HG02840 (cell line): ENCODE data around the gene OBSCN.
"Not testable (repeated sequence)": the region's sequence is repeated elsewhere in the genome, so short reads cannot be mapped to it uniquely, and the experiment has no call there.

ENCODE experiments used
- ATAC-seq: cut with Tn5 transposase; IDR thresholded peaks from one replicate; pipeline ENCODE4 v1.9.1; 2021; ENCODE audit warnings: mild to moderate bottlenecking, moderate library complexity, moderate number of reproducible peaks; ENCODE audit not compliant: unreplicated experiment, low FRiP score

The OBSCN gene

DNA sequence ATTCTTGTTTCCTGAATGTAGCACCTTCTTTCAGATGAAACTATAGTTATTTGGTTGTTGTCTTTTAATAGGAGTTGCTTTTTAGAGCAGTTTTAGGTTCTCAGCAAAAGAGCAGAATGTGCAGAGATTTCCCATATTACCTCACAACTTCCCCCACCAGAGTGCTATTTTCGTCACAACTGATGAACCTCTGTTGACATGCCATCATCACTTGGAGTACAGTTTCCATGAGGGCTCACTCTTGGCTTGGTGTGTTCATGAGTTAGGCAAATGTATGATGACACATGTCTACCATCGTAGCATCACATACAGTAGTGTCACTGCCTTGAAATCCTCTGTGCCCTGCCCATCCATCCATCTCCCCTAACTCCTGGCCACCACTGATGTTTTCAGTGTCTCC, 38.5 kb upstream of the OBSCN start:
- no peak for ATAC-seq

DNA sequence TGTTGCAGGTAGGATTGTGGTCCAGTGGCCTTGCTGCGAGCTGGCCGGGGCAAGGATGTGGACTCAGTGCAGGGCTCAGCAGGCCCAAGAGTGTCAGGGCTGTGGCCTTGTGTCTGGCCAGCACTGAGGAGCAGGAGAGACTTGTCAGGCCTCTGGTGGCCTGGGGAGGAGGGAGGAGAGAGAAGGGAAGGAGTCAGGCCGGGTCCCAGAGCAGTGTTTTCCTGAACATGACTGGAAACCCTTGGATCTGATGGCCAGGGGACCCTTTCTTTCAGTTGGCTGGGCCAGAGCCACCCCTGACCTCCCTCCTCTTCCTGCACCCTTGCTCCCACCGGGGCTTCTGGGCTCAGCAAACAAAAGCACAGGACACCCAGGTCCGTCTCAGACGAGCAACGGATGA, 37.2 kb upstream of the OBSCN start:
- no peak for ATAC-seq

DNA sequence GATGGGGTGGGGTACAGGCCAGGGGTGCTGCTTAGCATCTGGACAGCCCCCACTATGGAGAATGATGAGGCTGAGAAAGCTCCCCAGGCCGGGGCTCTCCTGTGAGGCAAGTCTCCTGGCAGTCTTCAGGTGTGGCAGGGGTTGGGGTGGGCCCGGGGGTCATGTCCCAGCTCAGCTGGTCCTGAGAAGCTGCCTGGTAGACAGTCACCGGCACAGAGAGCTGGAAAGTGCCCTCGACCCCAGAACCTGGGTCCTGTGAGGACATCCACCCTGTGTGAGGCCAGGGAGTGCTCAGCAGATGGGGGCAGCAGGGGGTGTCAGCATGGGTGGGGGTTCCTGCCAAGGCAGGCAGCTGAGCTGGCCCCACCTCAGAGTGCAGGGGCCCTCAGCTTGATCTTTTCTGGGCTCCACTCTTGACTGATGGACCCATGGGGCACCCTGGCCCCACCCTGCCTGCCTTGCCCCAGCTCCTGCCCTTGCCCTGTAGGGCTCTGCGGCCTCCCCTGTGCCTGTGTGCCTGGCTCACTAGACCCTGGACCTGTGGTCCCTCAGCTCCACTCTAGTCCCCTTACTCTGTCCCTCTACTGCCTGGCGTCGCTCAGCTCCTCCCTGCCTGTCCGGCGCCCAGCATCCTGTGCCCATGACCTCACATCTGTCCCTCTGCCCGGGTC, 36.5 kb upstream of the OBSCN start:
- no peak for ATAC-seq

DNA sequence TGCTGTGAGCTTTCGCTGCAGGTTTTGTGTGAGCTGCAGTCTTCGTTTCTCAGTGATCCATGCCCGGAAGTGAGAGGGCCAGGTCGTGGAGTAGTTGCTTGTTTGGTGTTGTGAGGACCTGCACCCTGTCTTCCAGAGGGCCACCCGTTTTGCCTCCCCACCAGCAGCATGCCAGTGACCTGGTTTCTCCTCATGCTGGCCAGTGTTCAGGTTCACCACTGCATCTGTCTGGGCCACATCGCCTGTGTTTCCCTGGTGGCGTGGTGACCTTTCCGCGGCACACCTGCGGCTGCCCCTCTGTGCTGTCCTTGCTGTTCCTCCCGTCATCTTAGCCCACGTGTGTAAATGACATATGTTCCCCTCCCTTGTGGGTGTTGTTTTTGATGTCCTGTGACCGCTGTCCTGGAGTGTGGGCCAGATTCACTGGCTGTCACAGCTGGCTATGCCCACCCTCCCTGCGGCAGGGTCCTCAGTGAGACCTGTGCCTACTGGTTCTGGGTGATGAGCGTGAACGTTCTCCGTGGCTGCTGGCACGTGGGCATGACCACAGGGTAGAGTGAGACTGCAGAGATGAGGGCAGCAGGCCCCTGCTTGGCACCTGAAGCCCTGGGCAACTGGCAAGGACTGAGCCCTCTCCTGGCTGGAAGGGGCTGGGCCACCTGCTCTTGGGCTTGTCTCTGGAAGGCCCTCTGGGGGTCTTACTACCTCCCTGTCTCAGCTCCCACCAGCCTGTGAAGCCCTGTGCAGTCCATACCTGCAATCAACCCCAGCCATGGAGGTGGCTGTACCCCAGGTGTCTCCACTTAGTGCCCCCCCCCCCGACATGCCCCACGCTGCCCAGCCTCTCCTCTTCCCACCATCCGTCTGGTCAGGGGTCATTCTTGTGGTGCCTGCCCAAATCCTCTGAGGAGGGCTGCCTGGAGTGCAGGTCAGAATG, 35.0 kb upstream of the OBSCN start:
- ATAC-seq = no peak

DNA sequence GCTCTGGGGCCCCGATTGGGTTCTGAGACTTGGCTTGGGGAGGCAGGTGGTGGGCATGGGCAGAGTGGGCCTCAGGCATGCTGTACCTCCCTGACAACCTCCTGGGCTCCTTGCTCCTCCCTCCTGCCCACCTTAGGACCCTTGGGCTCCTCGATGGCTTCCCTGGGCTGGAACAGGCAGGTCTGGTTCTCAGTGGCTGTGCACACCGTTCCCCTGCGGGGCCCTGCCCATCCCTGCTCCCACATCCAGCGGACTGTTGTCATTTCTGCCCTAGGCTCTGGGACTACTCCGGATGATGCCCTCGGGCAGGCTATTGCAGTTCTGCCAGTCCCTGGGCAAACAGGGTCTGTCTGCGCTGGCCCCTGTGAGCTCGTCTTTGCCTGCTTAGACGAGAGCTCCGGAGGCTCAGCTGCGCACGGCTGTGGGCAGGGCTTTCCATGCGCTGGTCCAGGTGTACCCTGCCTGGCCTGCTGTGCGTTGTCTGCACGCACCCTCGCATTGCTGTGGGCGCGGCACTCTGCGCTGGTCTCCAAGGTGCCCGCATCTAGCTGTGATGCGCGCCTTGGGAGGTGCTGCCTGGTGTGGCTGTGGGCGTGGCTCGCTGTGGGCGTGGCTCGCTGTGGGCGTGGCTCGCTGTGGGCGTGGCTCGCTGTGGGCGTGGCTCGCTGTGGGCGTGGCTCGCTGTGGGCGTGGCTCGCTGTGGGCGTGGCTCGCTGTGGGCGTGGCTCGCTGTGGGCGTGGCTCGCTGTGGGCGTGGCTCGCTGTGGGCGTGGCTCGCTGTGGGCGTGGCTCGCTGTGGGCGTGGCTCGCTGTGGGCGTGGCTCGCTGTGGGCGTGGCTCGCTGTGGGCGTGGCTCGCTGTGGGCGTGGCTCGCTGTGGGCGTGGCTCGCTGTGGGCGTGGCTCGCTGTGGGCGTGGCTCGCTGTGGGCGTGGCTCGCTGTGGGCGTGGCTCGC, 34.0 kb upstream of the OBSCN start:
- not testable (repeated sequence) for ATAC-seq

DNA sequence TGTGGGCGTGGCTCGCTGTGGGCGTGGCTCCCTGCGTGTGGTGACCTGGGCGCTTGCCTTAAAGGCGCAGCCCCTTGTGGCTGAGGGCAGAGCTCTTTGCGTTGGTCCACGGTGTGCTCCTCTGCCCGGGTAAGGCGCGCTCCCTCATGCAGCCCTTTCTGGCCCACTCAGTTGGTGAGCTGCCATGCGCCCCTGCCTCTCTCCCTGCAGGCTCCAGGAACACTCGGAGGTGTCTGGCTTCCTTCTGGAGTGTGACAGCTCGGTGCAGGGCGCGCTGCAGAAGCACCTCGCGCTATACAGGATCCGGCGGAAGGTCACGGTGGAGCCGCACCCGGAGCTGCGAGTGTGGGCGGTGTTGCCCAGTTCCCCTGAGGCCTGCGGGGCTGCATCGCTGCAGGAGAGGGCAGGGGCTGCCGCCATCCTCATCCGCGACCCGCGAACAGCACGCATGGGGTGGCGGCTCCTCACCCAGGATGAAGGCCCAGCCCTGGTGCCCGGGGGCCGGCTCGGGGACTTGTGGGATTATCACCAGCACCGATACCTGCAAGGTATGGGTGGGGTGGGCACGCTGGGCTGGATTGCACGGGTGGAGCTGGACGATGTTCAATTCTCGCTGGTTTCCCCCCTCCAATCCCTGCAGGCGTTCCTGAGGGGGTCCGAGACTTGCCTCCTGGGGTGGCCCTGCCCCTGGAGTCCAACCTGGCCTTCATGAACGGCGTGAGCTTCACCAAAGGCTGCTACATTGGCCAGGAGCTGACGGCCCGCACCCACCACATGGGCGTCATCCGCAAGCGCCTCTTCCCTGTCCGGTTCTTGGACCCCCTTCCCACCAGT, 33.1 kb upstream of the OBSCN start:
- ATAC-seq = no peak

DNA sequence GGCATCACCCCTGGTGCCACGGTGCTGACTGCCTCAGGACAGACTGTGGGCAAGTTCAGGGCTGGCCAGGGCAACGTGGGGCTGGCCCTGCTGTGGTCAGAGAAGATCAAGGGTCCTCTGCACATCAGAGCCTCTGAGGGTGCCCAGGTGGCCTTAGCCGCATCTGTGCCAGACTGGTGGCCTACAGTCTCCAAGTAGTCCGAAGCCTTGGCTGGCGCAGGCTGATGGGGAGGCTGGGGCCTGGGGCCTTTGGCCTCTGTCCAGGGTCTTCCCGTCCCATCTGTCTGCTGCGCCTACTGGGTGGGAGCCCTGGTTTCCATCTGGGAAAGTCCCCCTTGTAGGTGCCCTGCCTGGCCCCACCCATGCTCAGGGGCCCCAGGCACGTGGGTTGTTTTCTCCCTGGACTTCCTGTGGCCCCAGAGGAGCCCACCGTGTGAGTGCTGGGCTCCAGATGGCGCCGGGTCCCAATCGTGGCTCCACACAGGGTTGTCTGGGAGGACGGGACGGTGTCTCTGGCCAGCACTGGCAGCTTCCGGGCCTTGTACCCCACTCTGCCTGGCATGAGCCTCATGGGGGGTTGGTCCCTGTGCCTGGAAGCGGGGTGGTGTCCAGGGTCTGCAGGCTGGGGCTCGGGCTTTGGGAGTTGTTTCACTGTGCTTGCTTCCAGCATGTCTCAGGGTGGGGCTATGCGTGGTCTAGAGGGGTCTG, 32.4 kb upstream of the OBSCN start:
- ATAC-seq = no peak

DNA sequence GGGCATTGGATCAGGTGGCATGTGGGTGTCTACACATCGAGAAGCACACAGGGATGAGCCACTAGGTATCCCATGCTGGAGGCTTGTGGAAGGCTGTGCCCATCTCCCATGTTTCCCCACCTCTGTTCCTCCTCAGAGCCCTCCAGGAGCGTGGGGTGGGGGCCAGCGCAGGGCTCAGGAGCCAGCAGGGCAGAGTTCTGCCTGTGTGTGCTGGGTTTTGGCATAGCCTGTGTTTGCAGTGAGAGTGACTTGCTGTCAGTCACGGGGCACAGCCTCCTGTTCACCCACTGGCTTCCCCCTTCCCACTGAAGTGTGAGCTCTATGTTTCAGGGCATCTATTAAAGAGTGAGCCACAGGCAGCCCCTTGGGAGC, 31.8 kb upstream of the OBSCN start:
- no peak for ATAC-seq

DNA sequence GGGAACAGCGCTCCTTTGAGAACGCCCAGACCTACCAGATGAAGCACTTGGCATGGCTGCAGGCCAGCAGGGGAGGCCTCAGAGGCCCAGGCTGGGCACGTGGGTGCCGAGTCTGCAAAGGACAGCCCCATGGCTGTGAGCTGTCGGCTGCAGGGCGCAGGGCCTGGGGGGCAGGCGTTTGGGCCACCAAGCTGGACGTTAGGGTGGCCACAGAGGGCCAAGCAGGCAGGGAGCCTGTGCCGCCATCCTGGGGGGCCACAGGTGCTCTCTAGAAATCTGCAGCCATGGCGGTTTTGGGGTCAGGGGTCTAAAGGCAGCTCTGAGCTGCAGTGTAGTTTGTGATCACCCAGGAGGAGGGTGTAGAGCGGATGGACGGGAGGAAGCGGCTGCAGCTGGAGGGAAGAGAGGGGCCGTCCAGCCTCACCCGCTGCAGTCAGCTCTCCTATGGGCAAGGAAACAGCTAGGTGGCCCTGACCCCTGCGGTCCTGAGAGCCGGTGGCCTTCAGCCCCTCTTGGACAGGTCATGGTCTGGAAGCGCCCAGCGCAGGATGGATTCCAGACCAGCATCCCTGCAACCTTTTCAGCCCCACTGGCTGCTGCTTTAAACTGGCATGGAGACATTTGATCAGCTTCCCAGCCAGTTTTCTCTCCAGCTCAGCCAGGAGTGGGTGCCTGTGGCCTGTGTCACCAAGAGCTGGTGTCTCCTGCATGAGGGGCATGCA, 31.2 kb upstream of the OBSCN start:
- ATAC-seq = no peak

DNA sequence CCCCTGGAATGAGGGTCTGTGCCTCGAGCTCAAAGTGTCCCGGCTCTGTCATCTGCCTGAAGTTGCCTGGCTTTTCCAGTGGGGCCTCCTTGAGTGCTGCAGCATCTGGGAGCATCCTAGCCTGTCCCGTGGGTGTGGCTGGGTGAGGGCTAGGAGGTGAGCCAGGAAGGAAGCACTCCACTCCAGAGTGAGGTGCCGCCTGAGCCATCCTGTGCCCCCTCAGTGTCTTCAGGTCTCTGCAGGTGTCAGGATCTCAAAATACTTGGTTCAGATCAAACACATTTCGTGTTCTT, 30.7 kb upstream of the OBSCN start:
- no peak for ATAC-seq

DNA sequence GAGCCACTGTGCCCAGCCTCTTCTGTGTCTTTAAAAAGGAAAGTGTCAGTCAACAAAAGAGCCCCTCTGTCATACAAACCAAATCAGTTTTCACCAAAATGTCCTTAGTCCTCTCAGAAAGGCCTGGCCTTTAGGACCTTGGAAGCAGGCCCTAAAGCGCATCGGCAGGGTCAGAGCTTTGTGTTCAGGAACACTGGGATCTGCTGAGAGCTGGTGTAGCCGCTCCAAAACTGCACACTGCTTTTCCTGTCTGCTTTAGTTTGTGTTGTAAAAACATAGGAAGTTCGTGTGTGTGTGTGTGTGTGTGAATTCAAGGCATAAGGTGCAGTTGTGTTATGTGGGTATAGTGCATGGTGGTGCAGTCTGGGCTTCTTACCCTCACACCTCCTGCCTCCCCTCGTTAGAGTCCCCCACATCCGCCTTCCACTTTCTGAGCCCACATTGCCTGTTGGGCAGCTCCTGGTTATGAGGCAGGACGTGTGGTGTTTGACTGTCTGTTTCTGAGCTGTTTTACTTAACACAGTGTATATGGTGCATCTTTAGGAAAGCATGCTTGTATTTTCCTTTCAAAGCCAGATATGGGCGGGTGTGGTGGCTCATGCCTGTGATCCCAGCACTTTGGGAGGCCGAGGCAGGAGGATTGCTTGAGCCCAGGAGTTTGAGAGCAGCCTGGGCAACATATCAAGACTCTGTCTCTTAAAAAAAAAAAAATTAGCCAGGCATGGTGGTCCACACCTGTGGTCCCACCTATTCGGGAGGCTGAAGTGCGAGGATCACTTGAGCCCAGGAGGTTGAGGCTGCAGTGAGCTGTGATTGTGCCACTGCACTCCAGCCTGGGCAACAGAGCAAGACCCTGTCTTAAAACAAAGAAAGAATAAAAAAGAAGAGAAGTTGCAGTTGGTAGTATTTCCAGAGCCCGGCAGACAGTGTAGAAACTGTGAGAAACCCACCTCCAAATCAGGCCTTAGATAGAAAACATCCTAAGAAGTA, 29.8 kb upstream of the OBSCN start:
- no peak for ATAC-seq

DNA sequence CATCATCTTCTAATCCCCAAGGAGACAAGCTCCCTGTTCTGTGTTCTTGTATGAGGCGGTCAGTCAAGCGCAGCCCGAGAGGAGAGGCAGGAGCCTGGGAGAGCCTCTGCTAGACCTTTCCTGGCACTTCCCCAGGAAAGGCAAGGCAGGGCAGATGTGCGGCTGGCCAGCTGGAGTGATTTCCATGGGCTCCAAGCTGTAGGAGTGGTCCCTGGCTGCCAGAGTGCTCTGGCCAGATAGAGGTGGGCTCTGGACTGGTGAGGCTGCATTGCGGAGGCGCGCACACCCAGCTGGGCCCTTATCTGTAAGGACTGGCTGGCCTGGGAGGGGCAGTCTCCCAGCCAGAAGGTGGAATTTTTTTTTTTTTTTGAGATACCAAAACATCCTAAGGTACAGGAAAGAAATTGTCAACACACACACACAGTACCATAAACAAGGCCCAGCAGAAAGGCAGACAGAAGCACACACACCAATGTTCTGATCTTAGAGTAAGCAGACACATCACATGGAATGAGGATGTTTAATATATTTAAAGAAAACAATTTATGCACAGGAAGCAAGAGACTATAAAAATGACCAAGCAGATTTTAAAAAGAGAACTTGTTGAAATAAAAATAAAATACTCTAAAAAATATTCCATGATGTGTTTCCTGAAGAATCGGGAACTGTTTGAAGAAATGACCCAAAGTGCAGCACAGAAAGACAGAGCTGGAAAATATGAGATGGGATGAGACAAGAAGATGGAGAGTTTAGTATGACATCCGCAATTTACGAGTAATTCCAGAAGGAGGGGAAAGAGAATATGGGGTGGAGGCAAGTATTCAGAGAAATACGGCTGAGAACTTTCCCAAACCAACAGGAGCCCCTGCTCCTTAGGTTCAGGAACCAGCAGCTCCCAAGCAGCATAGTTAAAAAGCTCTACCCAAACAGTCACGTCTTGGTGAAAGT, 28.8 kb upstream of the OBSCN start:
- ATAC-seq = no peak

DNA sequence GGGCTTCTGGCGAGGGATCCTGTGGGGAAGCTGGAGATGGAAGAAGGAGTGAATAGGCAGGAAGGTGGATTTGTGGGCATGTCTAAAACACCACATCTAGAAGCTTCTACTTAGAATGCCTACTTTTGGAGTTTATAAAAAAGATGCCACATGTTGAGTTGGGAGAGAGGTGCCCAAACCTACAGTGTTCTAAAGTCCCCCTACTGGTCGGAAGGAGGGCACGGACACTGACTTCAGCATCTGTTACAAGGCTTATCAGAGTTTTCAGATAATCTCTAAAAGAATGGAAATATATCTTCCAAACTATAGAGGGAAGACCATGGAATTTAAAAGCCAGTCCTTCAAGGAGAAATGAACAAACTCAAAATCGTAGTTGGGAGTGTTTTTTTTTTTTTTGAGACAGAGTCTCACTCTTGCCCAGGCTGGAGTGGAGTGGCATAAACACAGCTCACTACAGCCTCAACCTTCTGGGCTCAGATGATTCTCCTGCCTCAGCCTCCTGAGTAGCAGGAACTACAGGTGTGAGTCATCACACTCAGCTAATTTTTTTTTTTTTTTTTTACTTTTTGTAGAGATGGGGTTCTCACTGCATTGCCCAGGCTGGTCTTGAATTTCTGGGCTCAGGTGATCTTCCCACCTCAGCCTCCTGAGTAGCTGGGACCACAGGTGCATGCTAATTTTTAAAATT, 27.4 kb upstream of the OBSCN start:
- no peak for ATAC-seq

DNA sequence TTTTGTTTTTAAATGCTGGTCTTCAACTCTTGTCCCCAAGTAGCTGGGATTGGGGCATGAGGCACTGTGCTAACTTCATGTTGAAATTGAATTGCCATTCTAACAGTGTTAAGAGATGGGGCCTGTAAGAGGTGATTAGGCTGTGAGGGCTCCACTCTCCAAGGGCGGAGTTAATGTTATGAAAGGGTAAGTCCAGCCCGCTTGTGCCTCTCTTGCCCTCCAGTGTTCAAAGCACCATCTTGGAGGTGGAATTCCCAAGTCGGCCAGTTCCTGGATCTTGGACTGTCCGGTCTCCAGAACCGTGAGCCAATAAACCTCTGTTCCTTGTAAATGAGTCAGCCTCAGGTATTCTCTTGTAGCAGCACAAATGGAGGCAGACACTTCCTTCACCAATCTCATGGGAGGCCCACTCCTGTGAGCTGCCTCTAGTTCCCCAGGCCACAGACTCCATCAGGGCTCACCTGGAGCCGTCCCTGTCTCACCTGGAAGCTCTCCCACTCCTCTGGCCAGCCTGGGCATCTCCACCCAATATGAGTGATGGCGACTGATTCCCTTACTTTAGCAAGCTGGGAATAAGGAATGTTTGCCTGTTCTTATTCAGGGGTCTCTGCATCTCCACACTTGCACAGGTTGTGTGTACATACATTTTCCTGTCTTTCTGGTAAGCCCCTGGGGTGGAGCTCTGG, 26.7 kb upstream of the OBSCN start:
- no peak for ATAC-seq

DNA sequence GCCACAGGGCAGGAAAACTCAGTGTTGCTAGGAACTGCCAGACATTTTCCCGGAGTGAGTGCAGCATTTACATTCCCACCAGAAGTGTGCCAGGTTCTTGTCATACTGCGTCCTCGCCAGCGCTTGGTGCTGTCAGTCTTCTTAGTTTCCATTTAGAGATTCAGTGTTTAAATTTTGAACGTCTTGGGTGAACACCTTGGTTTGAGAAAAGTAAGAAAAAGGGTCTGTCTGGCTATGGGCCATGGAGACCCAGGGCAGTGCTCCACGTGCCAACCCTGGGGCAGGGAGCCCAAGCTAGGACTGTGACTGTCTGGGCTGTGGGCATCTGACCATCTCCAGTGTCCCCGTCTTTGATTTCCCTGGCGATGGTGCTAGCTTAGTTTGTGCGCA, 26.2 kb upstream of the OBSCN start:
- no peak for ATAC-seq
